HCT116 (cell line): Measurements from ENCODE around the gene NBAS.

Experiments
- POLR2A ChIP-seq: IDR thresholded peaks from 2 replicates; pipeline ENCODE4 v1.7.0; 2011; ENCODE audit warnings: borderline replicate concordance; ENCODE audit not compliant: insufficient read depth, insufficient read length; ENCODE audit errors: extremely low read depth
- ZNF274 ChIP-seq: fragments of 200-500 bp; sonication (Bioruptor generic); IDR thresholded peaks from 2 replicates; pipeline ENCODE4 v1.6.1; 2014; ENCODE audit warnings: mild to moderate bottlenecking, low read depth, low read length, inconsistent platforms
- TF ChIP-seq, protein P1 (sequence below): IDR thresholded peaks from 2 replicates; pipeline ENCODE4 v1.6.1; 2012; ENCODE audit warnings: low read depth
- TF ChIP-seq, protein P2 (sequence below), 3 experiments: fragments of 200-600 bp in 1 of 3; sonication (generic) in 1 of 3; IDR thresholded peaks in 2 of 3; conservative IDR thresholded peaks in 1 of 3; 2 replicates each; pipeline ENCODE4 v1.5.1; 2012 to 2017; ENCODE audit warnings: low read depth in 2 of 3, low read length in 2 of 3, antibody characterized with exemption in 1 of 3, borderline replicate concordance in 1 of 3, control low read depth in 1 of 3, mild to moderate bottlenecking in 1 of 3, mixed read lengths in 1 of 3, mixed run types in 1 of 3, moderate library complexity in 1 of 3; ENCODE audit not compliant: insufficient read depth in 1 of 3
- TF ChIP-seq, protein P3 (sequence below): IDR thresholded peaks from 2 replicates; pipeline ENCODE4 v1.6.1; 2012

DNA sequence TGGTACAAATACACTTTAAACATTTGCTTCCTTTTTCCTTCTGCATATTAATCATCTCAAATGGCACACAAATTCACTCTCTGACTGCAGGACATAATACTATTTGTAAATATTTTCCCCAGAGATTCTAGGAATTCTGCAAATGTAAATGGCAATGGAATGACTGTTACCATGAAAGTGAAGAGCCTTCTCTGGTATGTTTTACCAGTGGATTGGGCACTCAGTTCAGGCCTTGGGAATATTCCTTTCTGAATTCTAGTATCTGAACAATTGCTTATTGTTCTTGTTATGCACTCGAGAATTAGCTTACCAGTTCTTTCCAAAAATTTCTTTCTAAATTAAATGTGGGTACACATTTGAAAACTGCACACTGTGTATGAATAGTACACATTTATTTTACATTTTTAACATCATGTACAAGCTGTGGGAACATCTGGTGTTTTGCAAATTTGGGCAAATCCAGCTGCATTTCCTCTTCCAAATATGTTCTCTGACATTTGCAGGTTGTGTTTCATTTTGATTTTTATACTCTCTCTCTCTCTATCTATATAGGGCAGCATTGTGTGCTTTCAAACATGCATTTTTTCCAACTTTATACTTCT is 289.1 kb downstream of the NBAS start:
- TF ChIP-seq, protein P1, sequence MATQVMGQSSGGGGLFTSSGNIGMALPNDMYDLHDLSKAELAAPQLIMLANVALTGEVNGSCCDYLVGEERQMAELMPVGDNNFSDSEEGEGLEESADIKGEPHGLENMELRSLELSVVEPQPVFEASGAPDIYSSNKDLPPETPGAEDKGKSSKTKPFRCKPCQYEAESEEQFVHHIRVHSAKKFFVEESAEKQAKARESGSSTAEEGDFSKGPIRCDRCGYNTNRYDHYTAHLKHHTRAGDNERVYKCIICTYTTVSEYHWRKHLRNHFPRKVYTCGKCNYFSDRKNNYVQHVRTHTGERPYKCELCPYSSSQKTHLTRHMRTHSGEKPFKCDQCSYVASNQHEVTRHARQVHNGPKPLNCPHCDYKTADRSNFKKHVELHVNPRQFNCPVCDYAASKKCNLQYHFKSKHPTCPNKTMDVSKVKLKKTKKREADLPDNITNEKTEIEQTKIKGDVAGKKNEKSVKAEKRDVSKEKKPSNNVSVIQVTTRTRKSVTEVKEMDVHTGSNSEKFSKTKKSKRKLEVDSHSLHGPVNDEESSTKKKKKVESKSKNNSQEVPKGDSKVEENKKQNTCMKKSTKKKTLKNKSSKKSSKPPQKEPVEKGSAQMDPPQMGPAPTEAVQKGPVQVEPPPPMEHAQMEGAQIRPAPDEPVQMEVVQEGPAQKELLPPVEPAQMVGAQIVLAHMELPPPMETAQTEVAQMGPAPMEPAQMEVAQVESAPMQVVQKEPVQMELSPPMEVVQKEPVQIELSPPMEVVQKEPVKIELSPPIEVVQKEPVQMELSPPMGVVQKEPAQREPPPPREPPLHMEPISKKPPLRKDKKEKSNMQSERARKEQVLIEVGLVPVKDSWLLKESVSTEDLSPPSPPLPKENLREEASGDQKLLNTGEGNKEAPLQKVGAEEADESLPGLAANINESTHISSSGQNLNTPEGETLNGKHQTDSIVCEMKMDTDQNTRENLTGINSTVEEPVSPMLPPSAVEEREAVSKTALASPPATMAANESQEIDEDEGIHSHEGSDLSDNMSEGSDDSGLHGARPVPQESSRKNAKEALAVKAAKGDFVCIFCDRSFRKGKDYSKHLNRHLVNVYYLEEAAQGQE: no peak
- TF ChIP-seq ZNF274: no peak
- TF ChIP-seq, protein P2, sequence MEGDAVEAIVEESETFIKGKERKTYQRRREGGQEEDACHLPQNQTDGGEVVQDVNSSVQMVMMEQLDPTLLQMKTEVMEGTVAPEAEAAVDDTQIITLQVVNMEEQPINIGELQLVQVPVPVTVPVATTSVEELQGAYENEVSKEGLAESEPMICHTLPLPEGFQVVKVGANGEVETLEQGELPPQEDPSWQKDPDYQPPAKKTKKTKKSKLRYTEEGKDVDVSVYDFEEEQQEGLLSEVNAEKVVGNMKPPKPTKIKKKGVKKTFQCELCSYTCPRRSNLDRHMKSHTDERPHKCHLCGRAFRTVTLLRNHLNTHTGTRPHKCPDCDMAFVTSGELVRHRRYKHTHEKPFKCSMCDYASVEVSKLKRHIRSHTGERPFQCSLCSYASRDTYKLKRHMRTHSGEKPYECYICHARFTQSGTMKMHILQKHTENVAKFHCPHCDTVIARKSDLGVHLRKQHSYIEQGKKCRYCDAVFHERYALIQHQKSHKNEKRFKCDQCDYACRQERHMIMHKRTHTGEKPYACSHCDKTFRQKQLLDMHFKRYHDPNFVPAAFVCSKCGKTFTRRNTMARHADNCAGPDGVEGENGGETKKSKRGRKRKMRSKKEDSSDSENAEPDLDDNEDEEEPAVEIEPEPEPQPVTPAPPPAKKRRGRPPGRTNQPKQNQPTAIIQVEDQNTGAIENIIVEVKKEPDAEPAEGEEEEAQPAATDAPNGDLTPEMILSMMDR (IDR thresholded peaks at IDR 0.05 in 2 of 3, conservative IDR thresholded peaks at IDR 0.05 in 1 of 3; ENCODE audit: borderline replicate concordance in 1 of 3, insufficient read depth in 1 of 3, low read depth in 2 of 3, low read length in 2 of 3): no peak
- no peak for TF ChIP-seq POLR2A
- TF ChIP-seq, protein P3, sequence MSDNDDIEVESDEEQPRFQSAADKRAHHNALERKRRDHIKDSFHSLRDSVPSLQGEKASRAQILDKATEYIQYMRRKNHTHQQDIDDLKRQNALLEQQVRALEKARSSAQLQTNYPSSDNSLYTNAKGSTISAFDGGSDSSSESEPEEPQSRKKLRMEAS: no peak
